Islet precursor cell (in vitro differentiated cells): Measurements from ENCODE around the gene GSG1L.
"Not testable (repeated sequence)": the region's sequence is repeated elsewhere in the genome, so short reads cannot be mapped to it uniquely, and the experiment has no call there.

Experiments used
- DNase-seq: peaks from one replicate; pipeline ENCODE4 v3.0.0-alpha.2; 2018

The GSG1L gene

DNA sequence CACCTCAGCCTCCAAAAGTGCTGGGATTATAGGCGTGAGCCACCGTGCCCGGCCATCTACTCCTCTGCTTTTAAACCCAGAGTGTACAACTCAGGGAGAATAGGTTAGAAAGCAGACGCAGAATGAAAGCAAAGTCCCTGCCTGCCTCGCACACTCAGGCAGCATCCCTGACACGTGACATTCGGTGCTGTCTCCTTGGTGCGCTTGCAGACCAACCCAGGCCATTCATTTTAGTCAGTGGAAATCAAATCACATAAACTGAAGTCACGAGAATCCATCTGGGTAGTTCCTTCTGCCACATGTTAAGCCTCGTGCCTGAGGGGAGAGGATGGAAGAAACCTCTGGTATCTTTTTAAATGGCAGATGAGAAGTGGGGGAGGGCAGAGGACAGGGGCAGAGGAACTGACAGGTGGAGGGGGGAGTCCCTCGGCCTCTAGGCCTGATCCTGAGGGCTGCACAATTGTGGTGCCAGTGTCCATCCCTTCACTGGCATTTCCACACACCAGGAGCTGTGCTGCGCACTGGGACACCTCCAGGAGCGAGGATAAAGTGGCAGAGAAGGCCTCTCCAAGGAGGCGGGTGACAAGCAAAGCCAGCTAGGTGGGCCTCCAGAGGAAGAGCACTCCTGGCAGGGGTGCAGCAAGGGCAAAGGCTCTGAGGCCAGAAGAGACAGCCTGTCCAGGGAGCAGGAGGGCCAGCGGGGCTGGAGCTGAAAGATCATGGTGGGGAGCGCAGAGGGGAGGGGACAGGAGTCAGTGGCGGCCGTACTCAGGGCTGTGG, 317.2 kb downstream of the GSG1L start:
- no peak for DNase-seq

DNA sequence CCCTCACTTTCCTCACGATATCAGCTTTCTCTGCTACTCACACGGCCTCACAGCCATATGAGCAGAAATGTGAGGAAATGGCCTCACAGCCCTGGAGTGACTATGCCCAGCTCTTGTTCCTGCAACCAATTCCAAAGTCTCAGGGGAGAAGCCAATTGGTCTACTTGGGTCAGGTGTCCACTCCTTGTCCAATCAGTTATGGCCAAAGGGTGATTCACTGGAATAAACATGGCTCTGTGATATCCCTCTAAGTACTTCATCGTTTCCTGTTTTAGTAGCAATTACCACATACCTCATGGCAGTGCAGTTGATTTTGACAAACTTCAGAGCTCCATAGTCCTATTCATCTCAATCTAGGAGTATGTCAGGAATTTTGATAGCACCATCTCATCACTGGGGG, 318.2 kb downstream of the GSG1L start:
- DNase-seq = peak; percentile 66

DNA sequence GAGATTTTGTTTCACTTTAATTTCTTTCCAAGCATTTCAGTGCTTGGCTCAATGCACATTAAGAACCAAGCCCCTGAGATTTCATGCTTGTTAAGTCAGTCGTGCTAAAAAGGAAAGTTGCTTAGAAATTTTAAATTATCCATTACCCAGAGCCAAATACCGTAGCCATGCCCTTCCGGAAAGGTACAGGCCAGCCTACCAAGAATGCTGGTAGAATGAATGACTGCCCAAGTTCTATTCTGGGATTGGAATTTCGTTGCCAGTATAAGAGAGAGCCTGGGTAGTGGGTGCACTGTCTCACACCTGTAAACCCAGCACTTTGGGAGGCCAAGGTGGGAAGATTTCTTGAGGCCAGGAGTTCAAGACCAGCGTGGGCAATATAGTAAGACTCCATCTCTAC, 319.6 kb downstream of the GSG1L start:
- no peak for DNase-seq

DNA sequence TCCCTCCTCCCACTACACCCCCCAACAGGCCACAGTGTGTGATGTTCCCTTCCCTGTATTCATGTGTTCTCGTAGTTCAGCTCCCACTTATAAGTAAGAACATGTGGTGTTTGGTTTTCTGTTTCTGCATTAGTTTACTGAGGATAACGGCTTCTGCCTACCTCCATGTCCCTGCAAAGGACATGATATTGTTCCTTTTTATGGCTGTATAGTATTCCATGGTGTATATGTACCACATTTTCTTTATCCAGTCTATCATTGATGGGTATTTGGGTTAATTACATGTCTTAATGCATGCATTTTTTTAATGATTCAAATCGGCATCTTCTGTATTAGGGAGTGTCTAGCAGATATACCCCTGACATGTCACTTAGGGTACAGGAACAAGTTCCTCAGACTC, 320.5 kb downstream of the GSG1L start:
- not testable (repeated sequence) for DNase-seq

DNA sequence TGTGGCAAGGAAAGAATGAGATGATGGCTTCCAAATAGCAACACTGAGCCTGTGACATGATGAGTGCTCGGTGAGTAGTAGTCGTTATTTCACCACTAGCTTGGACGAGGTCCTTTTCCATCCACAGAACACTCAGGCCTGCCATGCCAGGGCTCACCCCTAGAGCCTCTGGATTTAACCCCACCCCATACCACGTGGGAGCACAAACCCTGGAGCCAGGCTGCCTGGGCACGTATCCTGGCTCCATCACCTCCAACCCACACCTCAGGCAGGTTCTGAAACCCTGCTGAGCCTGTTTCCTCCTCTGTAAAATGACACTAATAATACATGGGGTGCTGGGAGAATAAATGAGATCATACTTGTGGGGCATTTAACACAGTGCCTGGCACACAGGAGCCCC, 321.2 kb downstream of the GSG1L start:
- no peak for DNase-seq

DNA sequence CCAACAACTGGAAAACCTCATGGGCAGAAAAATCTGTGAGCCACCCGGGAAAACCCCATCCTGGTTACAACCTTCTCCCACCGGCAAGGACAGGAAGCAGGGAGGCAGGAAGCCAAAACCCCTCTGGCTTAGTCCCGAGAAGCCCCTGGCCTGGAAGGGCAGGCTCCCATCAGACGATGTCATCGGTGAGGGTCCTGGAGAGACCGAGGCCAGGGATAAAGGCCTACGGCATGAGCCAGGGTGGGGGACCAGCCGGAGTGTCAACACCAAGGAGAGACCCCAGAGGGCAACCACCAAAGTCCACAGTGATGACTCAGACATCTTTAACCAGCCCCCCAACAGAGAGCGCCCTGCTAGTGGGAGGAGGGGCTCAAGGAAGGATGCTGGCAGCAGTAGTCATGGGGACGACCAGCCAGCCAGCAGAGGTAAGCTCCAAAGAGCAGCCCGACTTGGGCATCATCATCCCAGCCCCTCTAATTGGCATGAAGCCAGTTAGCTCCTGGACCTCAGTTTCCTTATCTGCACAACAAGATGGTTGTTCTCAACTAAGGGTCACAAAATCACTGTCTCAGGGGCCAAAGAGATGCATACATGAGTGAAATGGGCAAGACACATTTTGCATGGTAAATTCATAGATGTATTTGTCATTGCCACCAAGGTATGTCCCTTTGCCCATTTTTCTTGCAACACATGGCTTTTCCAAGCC, 322.9 kb downstream of the GSG1L start:
- DNase-seq = no peak

DNA sequence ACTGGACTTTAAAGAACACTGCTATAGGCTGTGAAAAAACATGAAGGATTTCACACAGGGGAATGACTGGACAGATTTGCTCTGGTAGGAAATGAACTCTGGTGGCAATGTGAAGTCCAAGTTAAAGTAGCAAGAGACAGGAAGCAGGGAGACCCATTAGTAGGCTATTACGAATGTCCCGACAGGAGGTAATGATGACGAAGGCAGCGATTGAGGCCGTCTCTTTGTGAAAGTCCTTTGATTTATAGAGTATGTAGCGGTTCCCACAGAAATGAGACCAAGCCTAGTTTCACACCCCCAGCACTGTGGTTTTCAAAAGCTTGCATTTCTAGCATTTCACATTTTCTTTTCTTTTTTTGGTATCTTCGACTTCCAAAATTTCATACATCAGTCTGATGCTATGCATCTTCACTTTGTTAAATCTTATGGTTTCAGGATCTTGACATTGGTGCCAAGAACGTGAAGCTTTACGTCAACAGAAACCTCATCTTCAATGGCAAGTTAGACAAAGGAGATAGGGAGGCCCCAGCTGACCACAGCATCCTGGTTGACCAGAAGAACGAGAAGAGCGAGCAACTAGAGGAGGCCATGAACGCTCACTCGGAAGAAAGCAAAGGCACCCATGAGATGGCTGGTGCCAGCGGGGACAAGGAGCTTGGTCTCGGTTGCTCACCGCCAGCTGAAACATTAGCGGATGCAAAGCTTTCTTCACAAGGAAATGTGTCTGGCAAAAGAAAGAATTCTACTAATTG, 323.7 kb downstream of the GSG1L start:
- no peak for DNase-seq

DNA sequence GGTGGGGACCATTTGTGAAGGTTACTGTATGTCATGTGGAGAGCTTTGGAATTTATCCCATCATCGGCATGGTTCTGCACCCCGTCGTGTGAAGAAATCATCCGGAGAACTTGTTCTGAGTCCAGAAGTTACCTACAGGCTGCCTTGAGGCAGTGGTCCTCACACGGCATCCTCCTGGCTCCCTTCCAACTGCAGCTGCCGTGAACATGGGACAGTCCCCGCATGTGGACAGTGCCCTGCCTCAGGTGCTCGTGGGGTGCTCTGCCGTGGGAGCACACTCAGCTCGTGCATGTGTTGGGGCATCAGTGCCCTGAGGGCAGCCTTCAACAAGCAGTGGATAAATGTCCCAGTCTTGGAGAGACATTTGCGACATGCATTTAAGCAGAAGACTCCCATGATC, 324.9 kb downstream of the GSG1L start:
- no peak for DNase-seq
